Measurements from ENCODE around the gene INSIG2. TPM values are rescaled to one million over a fixed set of nuclear protein-coding genes. Genes with fewer than 3 reads are reported as not detected.

INSIG2 gene
- total and polyA plus RNA-seq, 12 donors = 5.6 to 19.3 (median 13.5) TPM

- intact Hi-C loops (cut with DNase I) = no loop called here
- Histone ChIP-seq H3K4me1 (peaks cover 0 to 15% (median 0%) of the 10 kb centered on the region in 9 donors), H3K27ac (no peak overlapping the region), H3K27me3 (no peaks in the 10 kb centered on the region), H3K36me3 (peaks cover 0 to 57% (median 19%) of the 10 kb centered on the region in 9 donors), H3K9me3 (no peaks in the 10 kb centered on the region), H3K4me3 (no peak overlapping the region)
- DNase-seq = no peak
- no peak for ATAC-seq
- TF ChIP-seq CTCF (IDR thresholded peaks at IDR 0.05) = no peak
- WGBS, 2 donors = 95 to 97% methylated on average over 3 of the region's 3 CpGs
Observed at GRCh38 chr2:118110310-118110709, 22.0 kb downstream of the INSIG2 start.

- H3K27me3 ChIP-seq = no peaks in the 10 kb centered on the region
- intact Hi-C loops (cut with DNase I) = no loop called here
- ATAC-seq (no peak), DNase-seq (no peak)
- peaks cover 0 to 15% (median 0%) of the 10 kb centered on the region in 9 donors for H3K4me1 ChIP-seq
- TF ChIP-seq CTCF (IDR thresholded peaks at IDR 0.05) = no peak
- H3K9me3 ChIP-seq = no peaks in the 10 kb centered on the region
- no peak overlapping the region for H3K4me3 ChIP-seq
- 94 to 100% methylated on average over 1 of the region's 1 CpG for WGBS, 2 donors
- no peak overlapping the region for H3K27ac ChIP-seq
- H3K36me3 ChIP-seq = peaks cover 0 to 52% (median 19%) of the 10 kb centered on the region in 9 donors
Observed at GRCh38 chr2:118110991-118111390, 22.7 kb downstream of the INSIG2 start.

DNA sequence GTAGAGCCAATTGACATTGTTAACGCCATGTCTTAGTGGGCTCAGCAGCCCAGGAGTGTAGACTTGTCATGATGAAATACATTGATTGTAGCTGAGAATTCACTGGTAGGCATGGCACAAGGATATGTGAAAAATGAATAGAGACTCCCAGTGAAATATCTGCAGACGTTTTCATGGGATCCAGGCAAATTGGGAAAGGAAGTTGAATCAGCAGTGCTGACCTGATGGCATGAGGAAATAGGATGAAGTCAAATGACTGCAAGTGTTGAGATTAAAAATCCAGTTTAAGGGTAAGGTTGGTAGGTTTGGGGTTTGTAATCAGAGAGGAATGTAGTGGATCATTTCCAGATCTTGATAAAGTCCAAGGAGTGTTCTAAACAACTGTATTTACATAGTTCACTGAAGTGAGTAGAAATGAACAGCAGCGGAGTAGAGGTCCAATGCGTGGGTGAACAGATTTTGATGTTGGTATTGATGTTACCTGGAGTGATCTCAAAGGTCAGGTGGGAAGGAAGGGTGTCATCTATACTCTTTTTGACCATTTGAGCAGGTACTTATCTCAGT, 24.6 kb downstream of the INSIG2 start:
- DNase-seq (no peak), ATAC-seq (no peak)
- no peak for TF ChIP-seq CTCF (IDR thresholded peaks at IDR 0.05)
- no peak overlapping the region for H3K27ac ChIP-seq
- H3K27me3 ChIP-seq = no peaks in the 10 kb centered on the region
- H3K4me1 ChIP-seq = peaks cover 0 to 15% (median 0%) of the 10 kb centered on the region in 9 donors
- peaks cover 0 to 33% (median 10%) of the 10 kb centered on the region in 9 donors for H3K36me3 ChIP-seq
- H3K9me3 ChIP-seq = no peaks in the 10 kb centered on the region
- no peak overlapping the region for H3K4me3 ChIP-seq
- intact Hi-C loops (cut with DNase I) = no loop called here
- WGBS, 2 donors = 77 to 80% methylated on average over 4 of the region's 4 CpGs

DNA sequence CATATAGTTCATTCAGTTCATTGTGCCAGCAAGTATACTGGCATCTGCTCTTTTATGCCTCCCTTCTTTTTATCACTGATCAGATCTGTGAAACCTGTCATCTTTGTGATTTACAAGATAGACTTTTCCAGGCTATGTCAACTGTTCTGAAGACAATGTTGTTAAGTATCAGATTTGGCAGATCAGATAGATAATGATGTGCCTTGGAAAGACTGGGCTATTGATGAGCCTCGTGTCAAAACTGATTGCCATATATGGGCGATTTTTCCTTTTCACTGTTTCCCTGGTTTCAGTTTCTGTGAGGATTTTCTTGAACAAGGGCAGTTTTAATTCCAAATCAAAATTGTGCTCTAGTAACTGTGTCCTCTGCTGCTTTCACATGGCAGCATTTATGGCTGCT, 26.6 kb downstream of the INSIG2 start:
- ATAC-seq = no peak
- no peak for DNase-seq
- WGBS, 2 donors = 80 to 87% methylated on average over 2 of the region's 2 CpGs
- peaks cover 0 to 13% (median 0%) of the 10 kb centered on the region in 9 donors for H3K36me3 ChIP-seq
- no peak for TF ChIP-seq CTCF (IDR thresholded peaks at IDR 0.05)
- H3K27me3 ChIP-seq = no peaks in the 10 kb centered on the region
- no peaks in the 10 kb centered on the region for H3K9me3 ChIP-seq
- no peak overlapping the region for H3K27ac ChIP-seq
- peaks cover 0 to 15% (median 0%) of the 10 kb centered on the region in 9 donors for H3K4me1 ChIP-seq
- no peak overlapping the region for H3K4me3 ChIP-seq
- intact Hi-C loops (cut with DNase I) = no loop called here
